NB4 (cell line): ENCODE measurements around the gene KASH5.

Experiments used
- CTCF ChIP-seq: IDR thresholded peaks from one replicate; pipeline ENCODE4 v1.5.1; 2012; ENCODE audit warnings: low read depth, low read length
- MAX ChIP-seq: IDR thresholded peaks from 2 replicates; pipeline ENCODE4 v1.6.1; 2011; ENCODE audit warnings: low read depth, low read length
- POLR2A ChIP-seq: IDR thresholded peaks from 2 replicates; pipeline ENCODE4 v1.6.1; 2011; ENCODE audit warnings: mild to moderate bottlenecking; ENCODE audit not compliant: insufficient read length; ENCODE audit errors: extremely low read depth

- TF ChIP-seq CTCF (no peak), MAX (no peak), POLR2A (no peak)
Measured at GRCh38 chr19:49445997-49446396, 57.9 kb downstream of the KASH5 start.
